Karpas-422 (cell line): ENCODE data around the gene TFF3. TPM values are rescaled to one million over a fixed set of nuclear protein-coding genes. Genes with fewer than 3 reads are reported as not detected.
A peak's percentile ranks its signal among the peaks of the same experiment; 100 is the strongest.

ENCODE experiments used
- DNase-seq: peaks from one replicate; pipeline ENCODE4 v3.0.0-alpha.2; 2015
- H2AFZ ChIP-seq: fragments of 200-600 bp; sonication (generic); 2 replicates; pipeline ENCODE4 v1.6.1; 2014; ENCODE audit warnings: antibody characterized with exemption, low read length, mixed read lengths
- H3K27ac ChIP-seq: fragments of 200-600 bp; sonication (generic); 2 replicates; pipeline ENCODE4 v1.5.1; 2014; ENCODE audit warnings: mild to moderate bottlenecking, low read length, moderate library complexity
- H3K27me3 ChIP-seq: fragments of 200-600 bp; sonication (generic); 2 replicates; pipeline ENCODE4 v1.6.1; 2014; ENCODE audit warnings: low read length, mixed read lengths
- H3K36me3 ChIP-seq: fragments of 200-600 bp; sonication (generic); 2 replicates; pipeline ENCODE4 v1.6.1; 2014; ENCODE audit warnings: low read length, mixed read lengths; ENCODE audit not compliant: insufficient read depth
- H3K4me1 ChIP-seq: fragments of 200-600 bp; sonication (generic); 2 replicates; pipeline ENCODE4 v1.6.1; 2014; ENCODE audit warnings: mild to moderate bottlenecking, low read length, mixed read lengths
- H3K4me2 ChIP-seq: fragments of 200-600 bp; sonication (generic); 2 replicates; pipeline ENCODE4 v1.6.1; 2014; ENCODE audit warnings: low read length, low read depth, mild to moderate bottlenecking; ENCODE audit not compliant: poor library complexity, severe bottlenecking
- H3K4me3 ChIP-seq: fragments of 200-600 bp; sonication (generic); 2 replicates; pipeline ENCODE4 v1.5.1; 2014; ENCODE audit warnings: mild to moderate bottlenecking, antibody characterized with exemption, low read length, mixed read lengths
- H3K79me2 ChIP-seq: fragments of 200-600 bp; sonication (generic); 2 replicates; pipeline ENCODE4 v1.6.1; 2014; ENCODE audit warnings: mild to moderate bottlenecking, low read length, mixed read lengths
- H3K9ac ChIP-seq: fragments of 200-600 bp; sonication (generic); 2 replicates; pipeline ENCODE4 v1.6.0; 2014; ENCODE audit warnings: low read length
- H3K9me2 ChIP-seq: fragments of 200-600 bp; sonication (generic), shearing (Covaris generic); replicated peaks from 2 replicates; pipeline ENCODE4 v1.6.0; 2014; ENCODE audit warnings: mild to moderate bottlenecking, low read length, moderate library complexity; ENCODE audit not compliant: insufficient read depth
- H3K9me3 ChIP-seq: fragments of 300-700, 200-600 bp; sonication (generic); 2 replicates; pipeline ENCODE4 v1.6.1; 2014; ENCODE audit warnings: low read length, mixed read lengths
- H4K20me1 ChIP-seq: fragments of 200-600 bp; sonication (generic); 2 replicates; pipeline ENCODE4 v1.6.1; 2014; ENCODE audit warnings: mild to moderate bottlenecking, antibody characterized with exemption, low read length, low read depth; ENCODE audit not compliant: insufficient read depth
- total RNA-seq: library from RNA; depleted of rRNA; stranded (reverse); fragments of >200 nt; shearing (Covaris generic); gene quantifications from 2 replicates; pipeline ENCODE4 v1.2.3, GENCODE V29; 2014; ENCODE audit warnings: low replicate concordance

Gene TFF3
- total RNA-seq, 1 experiment from 2014 or later: not detected

GRCh38 chr21:42290505-42290904, 24.7 kb downstream of the TFF3 start:
- no peak for DNase-seq
- Histone ChIP-seq H3K4me3 (no peak overlapping the region), H2AFZ (no peak overlapping the region), H3K9me3 (peaks cover 4% of the 10 kb centered on the region; the same call in 1 of the 2 replicates), H3K79me2 (no peaks in the 10 kb centered on the region), H3K9me2 (no peaks in the 10 kb centered on the region), H3K36me3 (no peaks in the 10 kb centered on the region), H3K4me1 (peaks cover 29% of the 10 kb centered on the region), H4K20me1 (0 out of 2 replicates have a peak, but pooled peaks cover 5% of the 10 kb centered on the region), H3K27me3 (peaks cover 4% of the 10 kb centered on the region; the same call in 1 of the 2 replicates), H3K4me2 (no peak overlapping the region), H3K9ac (no peak overlapping the region), H3K27ac (no peak overlapping the region)

GRCh38 chr21:42289926-42290325, 25.3 kb downstream of the TFF3 start:
- Histone ChIP-seq H3K27ac (no peak overlapping the region), H3K4me2 (no peak overlapping the region), H3K27me3 (peaks cover 4% of the 10 kb centered on the region; the same call in 1 of the 2 replicates), H3K4me3 (no peak overlapping the region), H3K9me3 (peaks cover 4% of the 10 kb centered on the region; the same call in 1 of the 2 replicates), H3K4me1 (peaks cover 29% of the 10 kb centered on the region), H3K79me2 (no peaks in the 10 kb centered on the region), H3K36me3 (no peaks in the 10 kb centered on the region), H3K9ac (no peak overlapping the region), H3K9me2 (no peaks in the 10 kb centered on the region), H4K20me1 (0 out of 2 replicates have a peak, but pooled peaks cover 5% of the 10 kb centered on the region), H2AFZ (no peak overlapping the region)
- no peak for DNase-seq

GRCh38 chr21:42288962-42289361, 26.2 kb downstream of the TFF3 start:
- no peak for DNase-seq
- H3K4me3 ChIP-seq: no peak overlapping the region
- no peaks in the 10 kb centered on the region for H3K79me2 ChIP-seq
- no peak overlapping the region for H3K9ac ChIP-seq
- no peaks in the 10 kb centered on the region for H3K36me3 ChIP-seq
- no peak overlapping the region for H3K27ac ChIP-seq
- H3K9me2 ChIP-seq: no peaks in the 10 kb centered on the region
- H3K4me1 ChIP-seq: peaks cover 29% of the 10 kb centered on the region
- no peak overlapping the region for H3K4me2 ChIP-seq
- peaks cover 4% of the 10 kb centered on the region; the same call in 1 of the 2 replicates for H3K27me3 ChIP-seq
- peaks cover 4% of the 10 kb centered on the region; the same call in 1 of the 2 replicates for H3K9me3 ChIP-seq
- 0 out of 2 replicates have a peak, but pooled peaks cover 5% of the 10 kb centered on the region for H4K20me1 ChIP-seq
- H2AFZ ChIP-seq: no peak overlapping the region

- Histone ChIP-seq H3K27ac (no peak overlapping the region), H3K9ac (no peak overlapping the region), H4K20me1 (0 out of 2 replicates have a peak, but pooled peaks cover 5% of the 10 kb centered on the region), H3K4me3 (no peak overlapping the region), H3K9me3 (peaks cover 4% of the 10 kb centered on the region; the same call in 1 of the 2 replicates), H3K79me2 (no peaks in the 10 kb centered on the region), H3K4me1 (peaks cover 29% of the 10 kb centered on the region), H3K36me3 (no peaks in the 10 kb centered on the region), H3K9me2 (no peaks in the 10 kb centered on the region), H2AFZ (no peak overlapping the region), H3K27me3 (peaks cover 4% of the 10 kb centered on the region; the same call in 1 of the 2 replicates), H3K4me2 (peak overlapping the region; percentile 13)
- no peak for DNase-seq
Observed at GRCh38 chr21:42287193-42288083, 27.8 kb downstream of the TFF3 start.

- H3K36me3 ChIP-seq: no peaks in the 10 kb centered on the region
- no peak overlapping the region for H3K27ac ChIP-seq
- peaks cover 29% of the 10 kb centered on the region for H3K4me1 ChIP-seq
- H3K9me2 ChIP-seq: no peaks in the 10 kb centered on the region
- peak overlapping the region; percentile 47 for H3K4me2 ChIP-seq
- no peak for DNase-seq
- 0 out of 2 replicates have a peak overlapping the region, but pooled peaks have one; percentile 3 for H3K4me3 ChIP-seq
- H4K20me1 ChIP-seq: 0 out of 2 replicates have a peak, but pooled peaks cover 5% of the 10 kb centered on the region
- no peaks in the 10 kb centered on the region for H3K79me2 ChIP-seq
- peaks cover 4% of the 10 kb centered on the region; the same call in 1 of the 2 replicates for H3K9me3 ChIP-seq
- H3K9ac ChIP-seq: no peak overlapping the region
- H3K27me3 ChIP-seq: peaks cover 4% of the 10 kb centered on the region; the same call in 1 of the 2 replicates
- no peak overlapping the region for H2AFZ ChIP-seq
Observed at GRCh38 chr21:42286416-42286815, 28.8 kb downstream of the TFF3 start.

GRCh38 chr21:42285569-42286245, 29.5 kb downstream of the TFF3 start:
- H3K4me1 ChIP-seq: peaks cover 29% of the 10 kb centered on the region
- no peaks in the 10 kb centered on the region for H3K36me3 ChIP-seq
- no peak overlapping the region for H3K27ac ChIP-seq
- H3K9ac ChIP-seq: no peak overlapping the region
- DNase-seq: peak; percentile 47
- peaks cover 4% of the 10 kb centered on the region; the same call in 1 of the 2 replicates for H3K9me3 ChIP-seq
- no peak overlapping the region for H2AFZ ChIP-seq
- peak overlapping the region; percentile 47 for H3K4me2 ChIP-seq
- no peaks in the 10 kb centered on the region for H3K9me2 ChIP-seq
- H4K20me1 ChIP-seq: 0 out of 2 replicates have a peak, but pooled peaks cover 5% of the 10 kb centered on the region
- 0 out of 2 replicates have a peak overlapping the region, but pooled peaks have one; percentile 3 for H3K4me3 ChIP-seq
- peaks cover 4% of the 10 kb centered on the region; the same call in 1 of the 2 replicates for H3K27me3 ChIP-seq
- H3K79me2 ChIP-seq: no peaks in the 10 kb centered on the region

- H2AFZ ChIP-seq: no peak overlapping the region
Observed at GRCh38 chr21:42282715-42283114, 32.5 kb downstream of the TFF3 start.

More at GRCh38 chr21:42282715-42283114, 32.5 kb downstream of the TFF3 start:
- Histone ChIP-seq H4K20me1 (0 out of 2 replicates have a peak, but pooled peaks cover 5% of the 10 kb centered on the region), H3K36me3 (no peaks in the 10 kb centered on the region), H3K27ac (no peak overlapping the region), H3K9ac (no peak overlapping the region), H3K9me3 (no peaks in the 10 kb centered on the region), H3K4me1 (peaks cover 23% of the 10 kb centered on the region), H3K79me2 (no peaks in the 10 kb centered on the region), H3K4me3 (no peak overlapping the region), H3K4me2 (no peak overlapping the region), H3K9me2 (no peaks in the 10 kb centered on the region), H3K27me3 (no peaks in the 10 kb centered on the region)
- no peak for DNase-seq
